Keratinocyte (primary cell): ENCODE results near the gene HDLBP. TPM values are rescaled to one million over a fixed set of nuclear protein-coding genes. Genes with fewer than 3 reads are reported as not detected.

Experiments used
- DNase-seq: peaks from one replicate; pipeline ENCODE4 v3.0.0-alpha.2; 2011; ENCODE audit warnings: low read depth, missing footprints, low spot score
- FAIRE-seq: peaks from 2 replicates; lab custom pipeline; 2011; peaks lifted over from hg19 to GRCh38; lab: Jason Lieb, UNC
- H2AFZ ChIP-seq: 2 replicates; pipeline ENCODE4 v1.6.0; 2012; ENCODE audit warnings: low read length, control low read depth, inconsistent platforms; ENCODE audit not compliant: control insufficient read depth
- H3K27ac ChIP-seq: 2 replicates; pipeline ENCODE4 v1.5.1; 2011; ENCODE audit warnings: low read length; ENCODE audit not compliant: control insufficient read depth, insufficient read depth
- H3K27me3 ChIP-seq: 3 replicates; pipeline ENCODE4 v1.6.0; 2011; ENCODE audit warnings: low read length; ENCODE audit not compliant: control insufficient read depth, insufficient read depth; ENCODE audit errors: extremely low read depth
- H3K36me3 ChIP-seq, 2 experiments: 2 replicates in 1 of 2; 3 replicates in 1 of 2; pipeline ENCODE4 v1.5.1; 2011; ENCODE audit warnings: low read length in 2 of 2, mild to moderate bottlenecking in 1 of 2; ENCODE audit not compliant: control insufficient read depth in 2 of 2, insufficient read depth in 2 of 2; ENCODE audit errors: extremely low read depth in 1 of 2
- H3K4me1 ChIP-seq: 3 replicates; pipeline ENCODE4 v1.5.1; 2011; ENCODE audit warnings: low read length; ENCODE audit not compliant: control insufficient read depth, insufficient read depth; ENCODE audit errors: extremely low read depth
- H3K4me2 ChIP-seq: 3 replicates; pipeline ENCODE4 v1.6.0; 2011; ENCODE audit warnings: low read depth, low read length; ENCODE audit not compliant: control insufficient read depth, insufficient read depth; ENCODE audit errors: extremely low read depth
- H3K4me3 ChIP-seq, 3 experiments: fragments of 200-600 bp in 1 of 3; sonication (generic) in 1 of 3; 2 replicates in 2 of 3; 3 replicates in 1 of 3; pipeline ENCODE4 v1.5.1; 2011 to 2016; ENCODE audit warnings: low read length in 3 of 3, mild to moderate bottlenecking in 3 of 3, control low read depth in 2 of 3, inconsistent platforms in 1 of 3, low read depth in 1 of 3, mixed read lengths in 1 of 3, mixed run types in 1 of 3, moderate library complexity in 1 of 3; ENCODE audit not compliant: control insufficient read depth in 2 of 3, insufficient read depth in 2 of 3; ENCODE audit errors: extremely low read depth in 1 of 3
- H3K79me2 ChIP-seq: 2 replicates; pipeline ENCODE4 v1.6.0; 2012; ENCODE audit warnings: low read length; ENCODE audit not compliant: control insufficient read depth, insufficient read depth
- H3K9ac ChIP-seq: 3 replicates; pipeline ENCODE4 v1.6.0; 2011; ENCODE audit warnings: low read length; ENCODE audit not compliant: control insufficient read depth, insufficient read depth; ENCODE audit errors: extremely low read depth
- H3K9me1 ChIP-seq: 3 replicates; pipeline ENCODE4 v1.6.0; 2011; ENCODE audit warnings: low read length; ENCODE audit not compliant: control insufficient read depth, insufficient read depth; ENCODE audit errors: extremely low read depth
- H3K9me3 ChIP-seq: 2 replicates; pipeline ENCODE4 v1.5.1; 2012; ENCODE audit warnings: low read depth, low read length; ENCODE audit not compliant: control insufficient read depth
- H4K20me1 ChIP-seq: 3 replicates; pipeline ENCODE4 v1.6.0; 2011; ENCODE audit warnings: low read length; ENCODE audit not compliant: control insufficient read depth, insufficient read depth; ENCODE audit errors: extremely low read depth
- EZH2 ChIP-seq: IDR thresholded peaks from one replicate; pipeline ENCODE4 v1.6.1; 2012; ENCODE audit warnings: inconsistent platforms, mild to moderate bottlenecking, low read length, moderate library complexity
- dilution Hi-C: fragments of 300-500 bp; cut with MboI; formaldehyde crosslinking; loops from one replicate; pipeline ENCODE4 v1.7.0; 2020; ENCODE audit warnings: low sequenced_read_pairs; ENCODE audit not compliant: extremely low pct_ligation_motif_present
- polyA plus RNA-seq, 5 experiments: library from polyadenylated mRNA; depleted of rRNA in 3 of 5; stranded (reverse) in 3 of 5; stranded (forward) in 1 of 5; unstranded in 1 of 5; fragments of >200 nt; gene quantifications; 1 replicate in 1 of 5; 2 replicates in 3 of 5; 3 replicates in 1 of 5; pipeline versions ENCODE4 v1.2.1 to v1.2.3, GENCODE V29; 2011 to 2012; ENCODE audit warnings: missing spikeins in 2 of 5, low read depth in 1 of 5, low replicate concordance in 1 of 5
- TF ChIP-seq, protein P1 (sequence below), 3 experiments: IDR thresholded peaks in 1 of 3; conservative IDR thresholded peaks in 1 of 3; optimal IDR thresholded peaks in 1 of 3; 2 replicates in 2 of 3; 3 replicates in 1 of 3; pipeline versions ENCODE3 to v1.5.1; 2011; ENCODE audit warnings: low read length in 3 of 3, mild to moderate bottlenecking in 3 of 3, moderate library complexity in 2 of 3, control low read depth in 1 of 3, inconsistent platforms in 1 of 3; ENCODE audit not compliant: insufficient read depth in 2 of 3; ENCODE audit errors: extremely low read depth in 1 of 3

The HDLBP gene
- polyA plus RNA-seq, 1 donor (not counting 4 experiments of a cell fraction or from before 2014, with no cell fraction given), result 289 TPM

- no peak overlapping the region for H3K9ac ChIP-seq
- FAIRE-seq (no peak), DNase-seq (no peak)
- peaks cover 4 to 6% of the 10 kb centered on the region in 2 experiments for H3K36me3 ChIP-seq
- no peak overlapping the region for H3K4me2 ChIP-seq
- no peak overlapping the region for H3K4me3 ChIP-seq
- peaks cover 56% of the 10 kb centered on the region for H3K79me2 ChIP-seq
- no peaks in the 10 kb centered on the region for H3K27me3 ChIP-seq
- peaks cover 10% of the 10 kb centered on the region for H3K4me1 ChIP-seq
- no peaks in the 10 kb centered on the region for H3K9me1 ChIP-seq
- dilution Hi-C loops, result no loop called here
- no peaks in the 10 kb centered on the region for H3K9me3 ChIP-seq
- H4K20me1 ChIP-seq, result peaks cover 3% of the 10 kb centered on the region
- no peak overlapping the region for H3K27ac ChIP-seq
- no peak for TF ChIP-seq EZH2
- TF ChIP-seq, protein P1, sequence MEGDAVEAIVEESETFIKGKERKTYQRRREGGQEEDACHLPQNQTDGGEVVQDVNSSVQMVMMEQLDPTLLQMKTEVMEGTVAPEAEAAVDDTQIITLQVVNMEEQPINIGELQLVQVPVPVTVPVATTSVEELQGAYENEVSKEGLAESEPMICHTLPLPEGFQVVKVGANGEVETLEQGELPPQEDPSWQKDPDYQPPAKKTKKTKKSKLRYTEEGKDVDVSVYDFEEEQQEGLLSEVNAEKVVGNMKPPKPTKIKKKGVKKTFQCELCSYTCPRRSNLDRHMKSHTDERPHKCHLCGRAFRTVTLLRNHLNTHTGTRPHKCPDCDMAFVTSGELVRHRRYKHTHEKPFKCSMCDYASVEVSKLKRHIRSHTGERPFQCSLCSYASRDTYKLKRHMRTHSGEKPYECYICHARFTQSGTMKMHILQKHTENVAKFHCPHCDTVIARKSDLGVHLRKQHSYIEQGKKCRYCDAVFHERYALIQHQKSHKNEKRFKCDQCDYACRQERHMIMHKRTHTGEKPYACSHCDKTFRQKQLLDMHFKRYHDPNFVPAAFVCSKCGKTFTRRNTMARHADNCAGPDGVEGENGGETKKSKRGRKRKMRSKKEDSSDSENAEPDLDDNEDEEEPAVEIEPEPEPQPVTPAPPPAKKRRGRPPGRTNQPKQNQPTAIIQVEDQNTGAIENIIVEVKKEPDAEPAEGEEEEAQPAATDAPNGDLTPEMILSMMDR (optimal IDR thresholded peaks at IDR 0.05 in 1 of 3, IDR thresholded peaks at IDR 0.05 in 1 of 3, conservative IDR thresholded peaks at IDR 0.05 in 1 of 3; ENCODE audit: extremely low read depth in 1 of 3, insufficient read depth in 2 of 3, low read length in 3 of 3), result no peak
- no peak overlapping the region for H2AFZ ChIP-seq
Observed at GRCh38 chr2:241358470-241358869, 43.0 kb upstream of the HDLBP start.

DNA sequence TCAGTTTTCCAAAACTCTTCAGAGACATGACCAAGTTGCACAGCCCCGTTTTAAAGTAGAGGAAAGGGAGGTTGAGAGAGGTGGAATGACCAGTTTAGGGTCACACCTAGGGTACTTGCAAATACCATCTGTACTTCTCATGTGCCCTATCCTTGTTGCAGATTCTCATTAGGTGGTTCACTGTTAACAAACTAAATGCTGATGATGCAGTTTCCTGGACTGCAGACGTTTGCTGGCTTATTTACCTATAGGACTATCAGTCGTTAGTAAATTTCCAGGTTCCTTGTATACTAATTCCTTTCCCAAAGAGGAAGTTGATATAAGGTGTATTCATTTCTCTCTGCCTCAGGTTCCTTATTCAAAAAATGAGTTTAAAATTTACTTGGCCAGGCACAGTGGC is 42.1 kb upstream of the HDLBP start:
- FAIRE-seq (no peak), DNase-seq (no peak)
- Histone ChIP-seq H3K79me2 (peaks cover 50% of the 10 kb centered on the region), H4K20me1 (peaks cover 3% of the 10 kb centered on the region), H3K4me1 (peaks cover 10% of the 10 kb centered on the region), H3K36me3 (peaks cover 4 to 7% of the 10 kb centered on the region in 2 experiments), H2AFZ (no peak overlapping the region), H3K9ac (no peak overlapping the region), H3K4me2 (peak overlapping the region; percentile 55), H3K9me3 (no peaks in the 10 kb centered on the region), H3K27ac (no peak overlapping the region), H3K9me1 (no peaks in the 10 kb centered on the region), H3K4me3 (peak overlapping the region; percentile 68 to 81 (median 80)), H3K27me3 (no peaks in the 10 kb centered on the region)
- TF ChIP-seq EZH2, result no peak
- TF ChIP-seq, protein P1 (optimal IDR thresholded peaks at IDR 0.05 in 1 of 3, IDR thresholded peaks at IDR 0.05 in 1 of 3, conservative IDR thresholded peaks at IDR 0.05 in 1 of 3; ENCODE audit: extremely low read depth in 1 of 3, insufficient read depth in 2 of 3, low read length in 3 of 3), result no peak
- dilution Hi-C loops, result no loop called here
